HCT116 (cell line): Measurements from ENCODE around the gene CAMKK2.

Experiments used
- CTCF ChIP-seq, 3 experiments: fragments of 200-600 bp in 1 of 3; sonication (generic) in 1 of 3; IDR thresholded peaks in 2 of 3; conservative IDR thresholded peaks in 1 of 3; 2 replicates each; pipeline ENCODE4 v1.5.1; 2012 to 2017; ENCODE audit warnings: low read depth in 2 of 3, low read length in 2 of 3, antibody characterized with exemption in 1 of 3, borderline replicate concordance in 1 of 3, control low read depth in 1 of 3, mild to moderate bottlenecking in 1 of 3, mixed read lengths in 1 of 3, mixed run types in 1 of 3, moderate library complexity in 1 of 3; ENCODE audit not compliant: insufficient read depth in 1 of 3
- EGR1 ChIP-seq: IDR thresholded peaks from 2 replicates; pipeline ENCODE4 v1.6.1; 2012; ENCODE audit warnings: low read depth
- EZH2phosphoT487 ChIP-seq: fragments of 200-600 bp; IDR thresholded peaks from 2 replicates; pipeline ENCODE4 v1.6.1; 2018; ENCODE audit warnings: antibody characterized with exemption, borderline replicate concordance
- RAD21 ChIP-seq: IDR thresholded peaks from 2 replicates; pipeline ENCODE4 v1.6.1; 2012; ENCODE audit warnings: low read depth, mild to moderate bottlenecking

DNA sequence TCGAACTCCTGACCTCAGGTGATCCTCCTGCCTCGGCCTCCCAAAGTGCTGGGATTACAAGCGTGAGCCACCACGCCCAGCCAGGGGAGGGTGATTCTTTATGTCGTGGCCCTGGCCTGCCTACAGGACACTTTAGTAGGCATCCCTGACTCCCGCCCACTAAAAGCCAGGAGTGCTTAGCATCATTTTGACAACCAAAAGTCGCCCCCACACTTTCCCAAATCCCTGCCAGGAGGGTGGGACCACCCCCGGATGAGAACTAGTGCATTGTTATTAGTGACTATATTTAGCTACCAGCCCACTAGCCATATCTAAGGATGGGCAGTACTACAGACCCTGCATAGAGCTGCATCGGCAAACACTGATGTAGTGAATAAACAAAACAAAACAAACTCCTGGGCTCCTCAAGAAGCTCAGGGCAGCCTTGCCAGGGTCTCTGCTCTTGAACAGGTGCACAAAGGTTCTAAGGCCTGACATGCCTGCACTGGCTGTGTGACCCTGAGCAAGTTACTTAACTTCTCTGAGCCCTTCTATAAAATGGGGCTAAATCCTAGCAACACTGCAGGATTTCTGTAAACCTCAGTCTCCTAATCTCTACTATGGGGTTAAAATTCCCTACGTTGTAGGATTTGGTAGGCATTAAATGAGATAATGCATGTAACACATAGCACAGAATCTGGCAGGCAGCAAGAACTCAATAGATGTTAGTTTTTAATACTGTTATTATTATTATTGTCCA, 2.2 kb downstream of the CAMKK2 start:
- TF ChIP-seq CTCF (IDR thresholded peaks at IDR 0.05 in 2 of 3, conservative IDR thresholded peaks at IDR 0.05 in 1 of 3; ENCODE audit: borderline replicate concordance in 1 of 3, insufficient read depth in 1 of 3, low read depth in 2 of 3, low read length in 2 of 3) (no peak), RAD21 (no peak), EZH2phosphoT487 (no peak), EGR1 (0 out of 2 replicates have a peak, but pooled peaks have one; percentile 9)
